Fibroblast of lung (primary cell): ENCODE results near the gene BCLAF1. TPM values are rescaled to one million over a fixed set of nuclear protein-coding genes. Genes with fewer than 3 reads are reported as not detected.

Experiments
- DNase-seq, 2 donors: peaks; one replicate each; pipeline versions ENCODE4 v3.0.0 to v3.0.0-alpha.2; 2010; ENCODE audit warnings: low read depth in 2 of 2
- H2AFZ ChIP-seq: 2 replicates; pipeline ENCODE4 v1.5.1; 2012; ENCODE audit warnings: low read length, control low read depth, inconsistent platforms
- H3K27ac ChIP-seq: 2 replicates; pipeline ENCODE4 v1.5.1; 2011; ENCODE audit warnings: low read length, control low read depth; ENCODE audit not compliant: insufficient read depth
- H3K27me3 ChIP-seq: 2 replicates; pipeline ENCODE4 v1.5.1; 2011; ENCODE audit warnings: mild to moderate bottlenecking, low read length; ENCODE audit not compliant: control insufficient read depth, insufficient read depth
- H3K36me3 ChIP-seq: 2 replicates; pipeline ENCODE4 v1.5.1; 2011; ENCODE audit warnings: low read length; ENCODE audit not compliant: control insufficient read depth, insufficient read depth
- H3K4me1 ChIP-seq: 2 replicates; pipeline ENCODE4 v1.5.1; 2011; ENCODE audit warnings: low read length; ENCODE audit not compliant: control insufficient read depth, insufficient read depth; ENCODE audit errors: extremely low read depth
- H3K4me2 ChIP-seq: 2 replicates; pipeline ENCODE4 v1.5.1; 2011; ENCODE audit warnings: low read length, control low read depth; ENCODE audit not compliant: insufficient read depth; ENCODE audit errors: extremely low read depth
- H3K4me3 ChIP-seq, 4 experiments: fragments of 200-600 bp in 1 of 4; sonication (generic) in 1 of 4; replicated peaks in 1 of 4; 2 replicates each; pipeline ENCODE4 v1.5.1; 2011 to 2016; ENCODE audit warnings: low read length in 4 of 4, low read depth in 3 of 4, mild to moderate bottlenecking in 3 of 4, control low read depth in 2 of 4, inconsistent platforms in 1 of 4, mixed read lengths in 1 of 4; ENCODE audit not compliant: insufficient read depth in 1 of 4; ENCODE audit errors: control extremely low read depth in 1 of 4
- H3K79me2 ChIP-seq: 2 replicates; pipeline ENCODE4 v1.5.1; 2012; ENCODE audit warnings: mild to moderate bottlenecking, low read length, inconsistent platforms; ENCODE audit not compliant: control insufficient read depth, insufficient read depth
- H3K9ac ChIP-seq: 2 replicates; pipeline ENCODE4 v1.5.1; 2011; ENCODE audit warnings: mild to moderate bottlenecking, low read length, control low read depth; ENCODE audit not compliant: insufficient read depth
- H3K9me3 ChIP-seq: 2 replicates; pipeline ENCODE4 v1.5.1; 2012; ENCODE audit warnings: low read depth, low read length; ENCODE audit not compliant: control insufficient read depth, insufficient read depth
- H4K20me1 ChIP-seq: 2 replicates; pipeline ENCODE4 v1.5.1; 2011; ENCODE audit warnings: low read length; ENCODE audit not compliant: control insufficient read depth, insufficient read depth; ENCODE audit errors: extremely low read depth
- EZH2 ChIP-seq: IDR thresholded peaks from 2 replicates; pipeline ENCODE4 v1.5.1; 2012; ENCODE audit warnings: low read length, control low read depth, mild to moderate bottlenecking; ENCODE audit errors: missing control alignments
- polyA plus RNA-seq, 2 donors: library from polyadenylated mRNA; depleted of rRNA in 1 of 2; stranded (reverse) in 1 of 2; unstranded in 1 of 2; fragments of >200 nt; gene quantifications; 2 replicates each; pipeline ENCODE4 v1.2.1, GENCODE V29; 2011 to 2012; ENCODE audit warnings: missing spikeins in 1 of 2
- total RNA-seq: library from RNA; depleted of rRNA; stranded (reverse); fragments of >200 nt; gene quantifications from 2 replicates; pipeline ENCODE4 v1.2.1, GENCODE V29; 2014
- TF ChIP-seq, protein P1 (sequence below), 2 donors: IDR thresholded peaks in 1 of 2; conservative IDR thresholded peaks in 1 of 2; 1 replicate in 1 of 2; 2 replicates in 1 of 2; pipeline ENCODE4 v1.5.1; 2011 to 2012; ENCODE audit warnings: low read length in 2 of 2, control low read depth in 1 of 2, inconsistent platforms in 1 of 2, low read depth in 1 of 2, mild to moderate bottlenecking in 1 of 2

BCLAF1 gene
- total and polyA plus RNA-seq, 2 donors (not counting 1 experiment from before 2014, with no cell fraction given): 82.6 to 102 TPM

DNA sequence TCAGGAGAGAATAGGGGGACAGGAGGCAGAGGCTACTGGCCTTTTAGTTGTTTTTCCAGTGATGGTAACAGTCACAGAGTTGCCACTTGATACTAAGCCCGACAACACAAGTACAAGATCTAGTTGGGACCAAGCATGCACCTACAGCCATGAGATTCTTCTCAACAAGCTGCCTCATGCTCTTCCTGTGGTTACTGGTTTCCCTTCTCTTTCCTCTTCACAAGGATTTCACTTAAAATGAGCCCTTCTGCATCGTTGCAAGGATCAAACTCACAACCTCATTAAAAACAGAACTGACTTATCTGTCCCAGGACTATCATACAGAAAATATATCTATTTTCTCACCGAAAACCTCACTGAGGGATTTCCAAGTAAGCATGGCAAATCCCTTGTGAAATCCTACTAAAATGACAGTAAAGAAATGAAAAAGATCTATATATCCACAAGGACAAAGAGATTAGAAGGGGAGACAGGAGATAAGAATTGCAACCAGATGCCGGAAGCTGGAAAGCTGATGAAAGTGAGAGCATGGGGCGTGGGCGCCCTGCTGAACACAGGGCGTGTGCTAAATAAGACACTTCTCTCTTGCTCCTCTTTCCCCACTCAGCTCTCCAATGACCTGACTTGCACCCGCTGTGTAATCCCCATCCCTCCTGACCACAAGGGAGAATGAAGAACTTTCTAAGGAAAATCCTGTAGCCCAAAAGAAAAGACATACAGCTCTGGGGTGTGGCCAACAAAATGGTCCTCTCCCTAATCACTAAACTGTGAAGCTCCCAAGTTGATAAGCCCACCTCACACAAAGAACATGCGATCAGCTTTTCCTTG lies 53.0 kb downstream of the BCLAF1 start:
- Histone ChIP-seq H2AFZ (no peak overlapping the region), H3K4me2 (no peak overlapping the region), H3K79me2 (no peaks in the 10 kb centered on the region), H3K36me3 (peaks cover 2% of the 10 kb centered on the region), H3K9me3 (no peaks in the 10 kb centered on the region), H3K27ac (no peak overlapping the region), H4K20me1 (no peaks in the 10 kb centered on the region), H3K4me1 (no peaks in the 10 kb centered on the region), H3K9ac (no peak overlapping the region), H3K4me3 (no peak overlapping the region), H3K27me3 (no peaks in the 10 kb centered on the region)
- no peak for TF ChIP-seq EZH2
- no peak for DNase-seq

DNA sequence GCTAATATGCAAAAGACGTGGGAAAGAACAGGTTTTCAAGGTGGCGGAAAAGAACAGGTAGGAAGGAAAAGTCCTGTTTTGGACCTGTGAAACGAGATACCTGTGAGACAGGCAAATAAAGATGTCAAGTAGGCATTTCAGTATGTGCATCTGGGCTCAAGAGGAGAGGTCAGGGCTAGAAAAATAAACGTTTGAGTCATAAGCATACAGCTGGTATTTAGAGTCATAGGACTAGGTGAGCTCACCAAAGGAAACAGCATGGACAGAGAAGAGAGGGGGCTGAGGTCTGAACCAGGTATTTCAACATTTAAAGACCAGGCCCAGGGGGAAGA lies 54.4 kb downstream of the BCLAF1 start:
- Histone ChIP-seq H4K20me1 (no peaks in the 10 kb centered on the region), H3K4me2 (no peak overlapping the region), H3K4me1 (peaks cover 4% of the 10 kb centered on the region), H3K79me2 (no peaks in the 10 kb centered on the region), H3K9ac (no peak overlapping the region), H3K36me3 (peaks cover 2% of the 10 kb centered on the region), H2AFZ (no peak overlapping the region), H3K27me3 (no peaks in the 10 kb centered on the region), H3K9me3 (no peaks in the 10 kb centered on the region), H3K4me3 (no peak overlapping the region), H3K27ac (no peak overlapping the region)
- peak; percentile 62 to 68 for DNase-seq
- TF ChIP-seq, protein P1, sequence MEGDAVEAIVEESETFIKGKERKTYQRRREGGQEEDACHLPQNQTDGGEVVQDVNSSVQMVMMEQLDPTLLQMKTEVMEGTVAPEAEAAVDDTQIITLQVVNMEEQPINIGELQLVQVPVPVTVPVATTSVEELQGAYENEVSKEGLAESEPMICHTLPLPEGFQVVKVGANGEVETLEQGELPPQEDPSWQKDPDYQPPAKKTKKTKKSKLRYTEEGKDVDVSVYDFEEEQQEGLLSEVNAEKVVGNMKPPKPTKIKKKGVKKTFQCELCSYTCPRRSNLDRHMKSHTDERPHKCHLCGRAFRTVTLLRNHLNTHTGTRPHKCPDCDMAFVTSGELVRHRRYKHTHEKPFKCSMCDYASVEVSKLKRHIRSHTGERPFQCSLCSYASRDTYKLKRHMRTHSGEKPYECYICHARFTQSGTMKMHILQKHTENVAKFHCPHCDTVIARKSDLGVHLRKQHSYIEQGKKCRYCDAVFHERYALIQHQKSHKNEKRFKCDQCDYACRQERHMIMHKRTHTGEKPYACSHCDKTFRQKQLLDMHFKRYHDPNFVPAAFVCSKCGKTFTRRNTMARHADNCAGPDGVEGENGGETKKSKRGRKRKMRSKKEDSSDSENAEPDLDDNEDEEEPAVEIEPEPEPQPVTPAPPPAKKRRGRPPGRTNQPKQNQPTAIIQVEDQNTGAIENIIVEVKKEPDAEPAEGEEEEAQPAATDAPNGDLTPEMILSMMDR (conservative IDR thresholded peaks at IDR 0.05 in 1 of 2, IDR thresholded peaks at IDR 0.05 in 1 of 2; ENCODE audit: low read depth in 1 of 2, low read length in 2 of 2): no peak
- TF ChIP-seq EZH2: no peak

DNA sequence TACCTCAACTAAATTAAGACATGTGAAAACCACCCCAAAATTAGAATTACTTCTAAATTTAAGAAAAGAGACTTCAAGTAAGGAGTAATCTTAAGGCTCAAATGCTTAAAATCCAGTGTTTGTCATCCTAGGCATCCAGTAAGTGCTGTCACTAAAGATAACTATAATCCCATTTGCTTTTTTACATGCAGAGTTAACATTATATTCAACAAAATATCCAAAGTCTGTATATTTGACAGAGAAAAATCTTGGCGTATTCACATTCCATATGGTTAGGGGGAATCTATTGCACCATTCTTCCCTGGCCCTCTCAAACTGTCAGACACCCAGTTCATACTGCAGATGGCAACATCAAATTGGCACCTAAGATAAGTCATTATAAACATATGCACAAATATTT lies 56.9 kb downstream of the BCLAF1 start:
- Histone ChIP-seq H3K27me3 (no peaks in the 10 kb centered on the region), H3K79me2 (no peaks in the 10 kb centered on the region), H3K4me2 (no peak overlapping the region), H3K27ac (no peak overlapping the region), H4K20me1 (no peaks in the 10 kb centered on the region), H3K9ac (no peak overlapping the region), H2AFZ (no peak overlapping the region), H3K4me1 (peaks cover 4% of the 10 kb centered on the region), H3K4me3 (no peak overlapping the region), H3K9me3 (no peaks in the 10 kb centered on the region), H3K36me3 (no peaks in the 10 kb centered on the region)
- TF ChIP-seq EZH2: no peak
- TF ChIP-seq, protein P1 (conservative IDR thresholded peaks at IDR 0.05 in 1 of 2, IDR thresholded peaks at IDR 0.05 in 1 of 2; ENCODE audit: low read depth in 1 of 2, low read length in 2 of 2): no peak
- no peak for DNase-seq
